ENCODE data around the gene PI16.

Gene PI16

DNA sequence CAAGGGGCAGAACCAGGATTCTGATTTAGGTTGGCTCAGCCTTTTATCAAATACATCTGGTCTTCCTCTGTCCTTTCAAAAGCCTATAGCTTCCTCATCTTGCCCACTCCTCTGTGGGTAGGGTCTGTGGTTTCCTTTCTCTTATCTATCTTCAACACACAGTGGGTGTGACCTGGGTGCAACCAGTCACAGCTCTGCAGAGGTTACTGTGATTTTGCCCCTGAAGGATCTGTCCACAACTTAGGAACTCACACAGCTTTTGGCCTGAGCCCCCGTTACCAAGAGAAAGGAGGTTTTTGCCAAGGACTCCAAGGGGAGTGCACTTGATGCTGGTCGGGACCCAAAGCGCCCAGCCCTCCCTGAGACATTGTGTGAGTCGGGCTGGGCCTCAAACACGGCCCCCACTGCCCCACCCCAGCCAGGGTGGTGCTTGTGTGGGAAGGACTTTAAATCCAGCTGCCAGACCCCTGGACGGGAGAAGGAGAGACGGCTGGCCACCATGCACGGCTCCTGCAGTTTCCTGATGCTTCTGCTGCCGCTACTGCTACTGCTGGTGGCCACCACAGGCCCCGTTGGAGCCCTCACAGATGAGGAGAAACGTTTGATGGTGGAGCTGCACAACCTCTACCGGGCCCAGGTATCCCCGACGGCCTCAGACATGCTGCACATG is at the start of gene PI16:
PI16 (plus strand) TSS at position 477 of the 670 bp plus-strand sequence; CDS start at position 500, 23 bp downstream.
- no peak for DNase-seq (ENCODE audit: low spot score)

DNA sequence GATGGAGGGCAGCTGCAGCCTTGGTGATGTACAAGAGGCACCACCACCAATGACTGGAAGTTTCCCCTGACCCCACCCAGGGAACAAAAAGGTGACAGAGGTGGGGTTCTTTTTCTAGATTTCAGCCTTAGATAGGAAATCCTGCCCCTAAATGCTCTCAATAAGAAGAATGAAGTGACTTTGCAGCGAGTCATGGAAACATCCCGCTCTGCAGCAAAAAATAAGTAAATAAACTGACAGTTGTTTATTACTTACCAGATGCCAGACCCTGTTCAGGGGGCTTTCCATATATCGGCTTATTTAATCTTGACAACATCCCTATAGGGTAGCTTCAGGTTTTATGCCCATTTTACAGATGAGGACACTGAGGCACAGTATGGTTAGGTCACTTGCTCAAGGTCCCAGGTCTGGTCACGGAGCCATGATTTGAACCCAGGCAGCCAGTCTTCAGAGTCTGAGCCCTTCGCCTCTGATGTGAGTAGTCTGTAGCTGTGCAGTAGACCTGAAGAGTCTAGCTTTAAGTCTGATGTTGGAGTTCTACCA is 49.6 kb upstream of the PI16 start:
- DNase-seq (ENCODE audit: low spot score): no peak

GRCh38 chr6:36906539-36907325 is 47.8 kb upstream of the PI16 start:
- DNase-seq (ENCODE audit: low spot score): no peak

DNA sequence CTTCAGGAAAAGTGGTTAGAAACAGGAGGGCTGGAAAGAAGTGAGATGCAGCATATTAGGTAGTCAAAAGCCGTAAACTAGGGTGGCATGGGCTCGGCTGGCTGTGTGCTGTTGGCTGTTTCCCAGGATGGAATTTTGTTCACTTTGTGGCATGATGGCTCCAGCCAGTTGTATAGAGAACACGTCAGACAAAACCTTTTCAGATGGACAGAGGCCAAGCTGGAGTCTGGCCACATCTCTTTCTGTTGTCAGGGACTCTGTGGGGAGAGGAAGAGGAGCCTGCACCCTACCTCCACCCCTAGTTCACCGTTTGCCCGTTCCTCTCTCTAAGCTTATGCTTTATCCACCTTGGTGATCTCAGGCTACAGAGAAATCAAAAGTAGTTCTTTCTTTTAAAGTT is 46.8 kb upstream of the PI16 start:
- no peak for DNase-seq (ENCODE audit: low spot score)

DNA sequence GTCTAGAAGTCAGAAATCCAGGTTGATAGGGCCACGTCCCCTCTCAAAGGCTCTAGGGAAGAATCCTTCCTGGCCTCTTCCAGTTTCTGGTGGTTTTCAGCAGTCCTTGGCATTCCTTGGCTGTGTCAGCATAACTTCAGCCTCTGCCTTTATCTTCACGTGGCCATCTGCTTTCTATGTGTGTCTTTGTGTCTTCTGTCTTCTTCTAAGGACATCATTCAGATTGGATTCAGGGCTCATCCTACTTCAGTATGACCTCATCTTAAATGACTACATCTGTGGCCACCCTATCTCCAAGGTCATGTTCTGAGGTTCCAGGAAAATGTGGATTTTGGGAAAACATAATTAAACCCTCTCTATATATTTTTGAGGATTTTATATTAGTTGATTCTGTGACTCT is 45.8 kb upstream of the PI16 start:
- DNase-seq (ENCODE audit: low spot score): no peak

DNA sequence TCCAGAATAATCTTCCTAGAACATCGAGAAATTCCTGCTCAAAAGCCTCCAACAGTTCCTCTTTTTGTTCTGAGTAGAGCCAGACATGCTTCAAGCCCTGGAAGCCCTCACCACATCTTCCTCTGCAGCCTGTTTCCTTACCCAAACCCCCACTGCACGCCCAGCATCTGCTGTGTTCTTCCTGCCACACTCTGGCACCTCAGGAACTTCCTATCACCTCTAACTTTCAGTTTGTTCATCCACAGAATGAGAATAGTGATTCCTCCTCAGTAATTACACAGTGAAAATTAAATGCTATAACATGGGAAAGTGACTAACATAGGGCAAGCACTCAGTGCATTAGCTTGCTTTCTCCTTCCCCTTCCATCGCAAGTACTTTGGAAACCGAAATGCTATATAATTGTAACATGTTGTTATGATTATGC is 42.5 kb upstream of the PI16 start:
- DNase-seq (ENCODE audit: low spot score): no peak

DNA sequence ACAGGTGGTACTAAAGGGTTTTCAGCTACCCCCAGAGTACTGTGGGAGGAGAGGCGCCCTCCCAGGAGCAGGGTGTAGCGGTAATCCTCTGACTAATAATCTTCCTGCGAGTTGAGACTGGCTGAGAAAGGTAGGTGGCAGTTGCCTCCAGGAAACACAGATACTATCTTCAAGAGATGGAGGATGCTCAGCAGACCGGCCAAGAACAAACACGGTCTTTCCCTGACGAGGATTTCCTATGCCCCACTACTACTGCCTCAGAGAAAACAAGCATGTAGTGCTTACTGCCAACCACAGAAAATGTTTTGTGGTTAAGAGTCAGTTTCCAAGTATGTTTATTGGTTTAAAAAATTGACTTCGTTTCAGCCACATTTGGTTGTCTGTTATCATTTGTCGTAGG is 42.0 kb upstream of the PI16 start:
- no peak for DNase-seq (ENCODE audit: low spot score)

GRCh38 chr6:36913082-36913481 is 41.5 kb upstream of the PI16 start:
- DNase-seq (ENCODE audit: low spot score): no peak

GRCh38 chr6:36914227-36914794 is 40.2 kb upstream of the PI16 start:
- peak; percentile 55 for DNase-seq (ENCODE audit: low spot score)

GRCh38 chr6:36915599-36915998 is 38.9 kb upstream of the PI16 start:
- no peak for DNase-seq (ENCODE audit: low spot score)

GRCh38 chr6:36916126-36916525 is 38.4 kb upstream of the PI16 start:
- DNase-seq (ENCODE audit: low spot score): no peak

GRCh38 chr6:36917541-36918193 is 36.9 kb upstream of the PI16 start:
- DNase-seq (ENCODE audit: low spot score): no peak

DNA sequence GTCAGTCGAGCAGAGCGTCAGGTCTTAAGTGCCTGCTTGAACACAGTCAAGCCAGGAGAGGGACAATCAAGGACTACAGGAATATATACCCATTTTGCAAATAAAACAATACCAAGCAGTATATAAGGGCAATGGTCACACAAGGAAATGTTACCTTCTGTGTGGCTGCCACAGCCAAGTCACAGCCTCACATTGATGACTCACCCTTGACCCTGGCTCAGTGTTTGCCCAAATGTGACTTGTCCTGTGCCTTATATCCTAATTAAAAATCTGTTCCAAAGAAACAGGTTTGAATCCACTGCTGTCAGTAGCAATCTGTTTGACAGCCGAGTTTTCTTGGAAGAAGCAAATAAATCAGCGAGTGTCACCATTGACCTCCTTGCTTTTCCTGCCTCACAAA is 34.5 kb upstream of the PI16 start:
- no peak for DNase-seq (ENCODE audit: low spot score)

GRCh38 chr6:36920546-36920945 is 34.0 kb upstream of the PI16 start:
- DNase-seq (ENCODE audit: low spot score): no peak

- DNase-seq (ENCODE audit: low spot score): no peak
Measured at GRCh38 chr6:36924131-36924530, 30.4 kb upstream of the PI16 start.

GRCh38 chr6:36924778-36925374 is 29.7 kb upstream of the PI16 start:
- no peak for DNase-seq (ENCODE audit: low spot score)

- DNase-seq (ENCODE audit: low spot score): no peak
Measured at GRCh38 chr6:36925809-36926208, 28.7 kb upstream of the PI16 start.

- no peak for DNase-seq (ENCODE audit: low spot score)
Measured at GRCh38 chr6:36926708-36927513, 27.6 kb upstream of the PI16 start.

DNA sequence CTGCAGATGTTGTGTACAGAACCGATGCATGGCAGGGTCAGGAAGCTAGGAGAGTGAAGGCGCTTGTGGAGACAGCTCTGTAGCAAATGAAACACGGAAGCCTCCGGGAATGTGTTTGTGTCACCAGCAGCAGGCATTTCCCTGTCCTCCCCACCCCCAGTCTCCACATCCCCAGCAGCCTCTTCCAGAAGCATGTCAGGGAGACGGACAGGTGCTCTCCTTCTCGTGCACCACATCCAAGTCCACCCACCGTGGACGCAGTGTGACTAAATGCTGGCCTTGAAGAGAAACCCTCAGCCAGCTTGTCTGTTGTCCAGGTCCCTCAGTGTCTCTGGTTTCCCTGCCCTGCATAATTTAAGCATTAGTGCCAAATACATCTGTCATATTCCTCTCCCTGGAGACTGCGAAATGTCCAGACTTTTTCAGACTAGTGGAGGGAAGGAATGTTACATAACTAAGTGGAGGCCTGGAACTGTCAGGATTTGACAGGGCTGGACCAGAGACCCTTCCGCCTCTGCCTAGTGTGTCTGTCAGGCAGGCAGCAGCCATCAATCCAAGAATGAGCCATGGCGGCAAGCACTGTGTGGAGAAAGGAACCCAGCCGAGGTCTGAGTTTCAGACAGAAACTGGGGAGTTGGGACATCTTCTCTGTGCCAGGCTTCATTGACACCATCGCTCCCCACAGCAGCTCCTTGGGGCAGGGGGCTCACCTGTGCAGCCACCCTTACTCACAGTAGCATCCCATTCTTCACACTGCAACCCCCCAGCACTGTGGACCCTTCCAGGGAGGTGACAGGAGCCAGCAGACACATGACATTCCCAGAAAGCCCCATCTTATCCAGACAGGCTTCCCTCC is 26.6 kb upstream of the PI16 start:
- DNase-seq (ENCODE audit: low spot score): no peak

GRCh38 chr6:36928547-36928918 is 26.0 kb upstream of the PI16 start:
- DNase-seq (ENCODE audit: low spot score): no peak

Data from iPS-NIHi11 (cell line).